Erythroblast (primary cell): ENCODE data around the gene CLRN1.

Source experiments
- GATA1 ChIP-seq: IDR thresholded peaks from 2 replicates; pipeline ENCODE4 v1.6.1; 2011; ENCODE audit warnings: low read depth, mild to moderate bottlenecking, control low read depth, low read length, moderate library complexity
- POLR2A ChIP-seq: IDR thresholded peaks from 2 replicates; pipeline ENCODE4 v1.6.1; 2011; ENCODE audit warnings: mild to moderate bottlenecking, low read length

DNA sequence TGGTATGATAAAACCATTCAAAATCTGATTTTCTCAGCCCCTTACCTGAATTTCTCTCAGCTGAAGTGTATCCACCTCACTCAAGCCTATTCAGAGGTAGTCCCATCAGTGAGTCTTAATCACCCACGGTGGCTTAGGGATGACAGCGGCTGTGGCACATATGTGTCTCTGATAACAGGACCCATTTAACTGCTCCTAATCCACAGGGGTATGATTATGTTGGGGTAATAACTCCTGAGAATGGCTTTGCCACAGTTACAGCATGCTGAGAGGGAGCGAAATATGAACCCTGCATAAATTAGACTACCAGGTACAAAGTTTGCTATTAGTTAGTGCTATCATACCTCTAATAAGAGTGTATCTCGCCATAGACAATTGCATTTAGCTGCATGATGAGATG is 10.6 kb downstream of the CLRN1 start:
- no peak for TF ChIP-seq POLR2A
- TF ChIP-seq GATA1 = no peak
